HG02885 (cell line): ENCODE measurements around the gene HM13.
"Not testable (repeated sequence)": the region's sequence is repeated elsewhere in the genome, so short reads cannot be mapped to it uniquely, and the experiment has no call there.

Source experiments
- ATAC-seq: cut with Tn5 transposase; IDR thresholded peaks from one replicate; pipeline ENCODE4 v1.9.1; 2021; ENCODE audit warnings: mild to moderate bottlenecking; ENCODE audit not compliant: unreplicated experiment, poor library complexity

The HM13 gene

GRCh38 chr20:31542201-31542842 lies 28.1 kb downstream of the HM13 start:
- no peak for ATAC-seq

GRCh38 chr20:31542963-31543362 lies 28.7 kb downstream of the HM13 start:
- ATAC-seq = no peak

GRCh38 chr20:31543966-31544598 lies 29.8 kb downstream of the HM13 start:
- no peak for ATAC-seq

GRCh38 chr20:31544600-31544999 lies 30.4 kb downstream of the HM13 start:
- ATAC-seq = no peak

- not testable (repeated sequence) for ATAC-seq
These were observed 31.4 kb downstream of the HM13 start for GRCh38 chr20:31545621-31546040.

GRCh38 chr20:31547017-31547675 lies 32.9 kb downstream of the HM13 start:
- ATAC-seq = peak; percentile 88

GRCh38 chr20:31547720-31548298 lies 33.6 kb downstream of the HM13 start:
- no peak for ATAC-seq

- no peak for ATAC-seq
These were observed 34.7 kb downstream of the HM13 start for GRCh38 chr20:31548820-31549512.

GRCh38 chr20:31549513-31549880 lies 35.3 kb downstream of the HM13 start:
- no peak for ATAC-seq

- ATAC-seq = no peak
These were observed 35.9 kb downstream of the HM13 start for GRCh38 chr20:31550099-31550498.

GRCh38 chr20:31551163-31552081 lies 37.2 kb downstream of the HM13 start:
- no peak for ATAC-seq

GRCh38 chr20:31555203-31555775 lies 41.0 kb downstream of the HM13 start:
- no peak for ATAC-seq

GRCh38 chr20:31559704-31560093 lies 45.5 kb downstream of the HM13 start:
- no peak for ATAC-seq

GRCh38 chr20:31560094-31560745 lies 46.0 kb downstream of the HM13 start:
- no peak for ATAC-seq

GRCh38 chr20:31560746-31561598 lies 46.7 kb downstream of the HM13 start:
- no peak for ATAC-seq

- ATAC-seq = no peak
These were observed 48.0 kb downstream of the HM13 start for GRCh38 chr20:31562241-31562640.

GRCh38 chr20:31564284-31564683 lies 50.0 kb downstream of the HM13 start:
- ATAC-seq = no peak

GRCh38 chr20:31565699-31566318 lies 51.6 kb downstream of the HM13 start:
- ATAC-seq = no peak
